ENCODE data around the gene STK26.

GRCh38 chrX:132063334-132063733 lies 40.2 kb downstream of the STK26 start:
- no peak for TF ChIP-seq CTCF (IDR thresholded peaks at IDR 0.05; ENCODE audit: extremely low read depth in 1 of 2, insufficient read depth in 1 of 2, low read depth in 1 of 2, low read length in 2 of 2)
- no peak for TF ChIP-seq POLR2A (IDR thresholded peaks at IDR 0.05; ENCODE audit: low read depth, low read length)
- TF ChIP-seq MYC (IDR thresholded peaks at IDR 0.05; ENCODE audit: low read depth, low read length) = no peak

All from endothelial cell of umbilical vein (primary cell).